ENCODE results near the gene DUSP7. TPM values are rescaled to one million over a fixed set of nuclear protein-coding genes. Genes with fewer than 3 reads are reported as not detected.
A peak's percentile ranks its signal among the peaks of the same experiment; 100 is the strongest.

The DUSP7 gene
- polyA plus RNA-seq, 3 donors: 2.8 to 36.8 (median 3.9) TPM

DNA sequence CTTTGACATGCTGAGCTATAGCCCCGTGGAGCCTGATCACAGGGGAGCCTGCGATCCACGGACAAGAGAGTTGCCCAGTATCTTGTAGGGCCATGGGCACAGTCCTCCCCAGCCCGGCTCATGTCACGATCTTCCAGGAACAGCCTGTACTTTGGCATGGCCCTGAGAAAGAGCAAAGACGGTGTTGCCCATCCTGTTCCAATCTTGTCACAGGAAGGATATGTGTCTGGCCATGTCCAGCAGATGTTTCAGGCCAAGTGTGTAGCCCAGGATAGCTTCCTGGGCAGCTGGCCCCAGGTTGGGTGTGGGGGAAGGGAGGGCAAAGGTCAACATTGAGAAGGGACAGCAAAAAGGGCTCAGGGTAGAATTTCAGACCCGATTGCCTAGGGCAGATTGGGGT, 43.7 kb downstream of the DUSP7 start:
- TF ChIP-seq, protein P1, sequence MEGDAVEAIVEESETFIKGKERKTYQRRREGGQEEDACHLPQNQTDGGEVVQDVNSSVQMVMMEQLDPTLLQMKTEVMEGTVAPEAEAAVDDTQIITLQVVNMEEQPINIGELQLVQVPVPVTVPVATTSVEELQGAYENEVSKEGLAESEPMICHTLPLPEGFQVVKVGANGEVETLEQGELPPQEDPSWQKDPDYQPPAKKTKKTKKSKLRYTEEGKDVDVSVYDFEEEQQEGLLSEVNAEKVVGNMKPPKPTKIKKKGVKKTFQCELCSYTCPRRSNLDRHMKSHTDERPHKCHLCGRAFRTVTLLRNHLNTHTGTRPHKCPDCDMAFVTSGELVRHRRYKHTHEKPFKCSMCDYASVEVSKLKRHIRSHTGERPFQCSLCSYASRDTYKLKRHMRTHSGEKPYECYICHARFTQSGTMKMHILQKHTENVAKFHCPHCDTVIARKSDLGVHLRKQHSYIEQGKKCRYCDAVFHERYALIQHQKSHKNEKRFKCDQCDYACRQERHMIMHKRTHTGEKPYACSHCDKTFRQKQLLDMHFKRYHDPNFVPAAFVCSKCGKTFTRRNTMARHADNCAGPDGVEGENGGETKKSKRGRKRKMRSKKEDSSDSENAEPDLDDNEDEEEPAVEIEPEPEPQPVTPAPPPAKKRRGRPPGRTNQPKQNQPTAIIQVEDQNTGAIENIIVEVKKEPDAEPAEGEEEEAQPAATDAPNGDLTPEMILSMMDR (IDR thresholded peaks at IDR 0.05): no peak
- no peak overlapping the region for H3K27ac ChIP-seq (ENCODE audit: low read depth in 1 of 2, low read length in 2 of 2)
- no peaks in the 10 kb centered on the region for H3K36me3 ChIP-seq (replicated peaks in 1 of 2; ENCODE audit: control insufficient read depth in 1 of 2, insufficient read depth in 2 of 2, low read length in 2 of 2)
- no peaks in the 10 kb centered on the region for H3K9me3 ChIP-seq (replicated peaks in 1 of 2; ENCODE audit: control insufficient read depth in 1 of 2, insufficient read depth in 1 of 2, low read length in 2 of 2)
- Mint-ChIP-seq H3K4me1 (peaks cover 4% of the 10 kb centered on the region), H3K9me3 (no peaks in the 10 kb centered on the region), H3K36me3 (no peaks in the 10 kb centered on the region), H3K4me3 (no peak overlapping the region), H3K27ac (peak overlapping the region in 1 of 7 donors; percentile 28), H3K27me3 (ENCODE audit: low read depth in 3 of 3) (peaks cover 0 to 4% (median 1%) of the 10 kb centered on the region in 3 donors)
- H3K27me3 ChIP-seq (ENCODE audit: control insufficient read depth in 2 of 2, insufficient read depth in 2 of 2, low read length in 2 of 2): no peaks in the 10 kb centered on the region
- DNase-seq: no peak
- H3K4me2 ChIP-seq (replicated peaks; ENCODE audit: extremely low read depth, low read length, poor library complexity, severe bottlenecking): no peak overlapping the region
- no peak overlapping the region for H3K9ac ChIP-seq (ENCODE audit: insufficient read depth, low read length, poor library complexity, severe bottlenecking)
- no peaks in the 10 kb centered on the region for H3K4me1 ChIP-seq (ENCODE audit: control insufficient read depth in 1 of 2, insufficient read depth in 2 of 2, low read length in 2 of 2)
- WGBS (ENCODE audit: insufficient coverage): 75% methylated on average over 6 of the region's 7 CpGs
- no peak overlapping the region for H3K4me3 ChIP-seq (replicated peaks in 1 of 3; ENCODE audit: low read depth in 2 of 3, low read length in 3 of 3)
- no peaks in the 10 kb centered on the region for H3K79me2 ChIP-seq (ENCODE audit: insufficient read depth, low read length)
- no peak overlapping the region for H2AFZ ChIP-seq (ENCODE audit: insufficient read depth, low read depth, low read length, poor library complexity, severe bottlenecking)
- intact Hi-C loops (cut with micrococcal nuclease): no loop called here
- no peaks in the 10 kb centered on the region for H4K20me1 ChIP-seq (ENCODE audit: insufficient read depth, low read length)

DNA sequence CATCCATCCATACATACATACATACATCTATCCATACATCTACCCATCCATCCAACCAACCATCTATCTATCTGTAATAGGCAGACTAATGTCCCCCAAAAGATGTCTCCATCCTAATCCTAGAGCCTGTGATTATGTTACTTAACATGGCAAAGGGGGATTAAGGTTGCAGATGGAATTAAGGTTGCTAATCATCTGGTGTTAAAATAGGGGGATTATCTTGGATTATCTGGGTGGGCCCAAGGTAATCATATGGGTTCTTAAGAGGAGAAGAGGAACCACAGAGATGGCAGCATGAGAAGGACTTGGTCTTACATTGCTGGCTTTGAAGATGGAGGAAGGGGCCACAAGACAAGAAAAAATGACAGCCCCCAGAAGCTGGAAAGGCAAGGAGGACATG, 45.9 kb downstream of the DUSP7 start:
- Histone ChIP-seq H3K4me2 (replicated peaks; ENCODE audit: extremely low read depth, low read length, poor library complexity, severe bottlenecking) (no peak overlapping the region), H3K4me3 (replicated peaks in 1 of 3; ENCODE audit: low read depth in 2 of 3, low read length in 3 of 3) (no peak overlapping the region), H2AFZ (ENCODE audit: insufficient read depth, low read depth, low read length, poor library complexity, severe bottlenecking) (no peak overlapping the region), H3K27ac (ENCODE audit: low read depth in 1 of 2, low read length in 2 of 2) (no peak overlapping the region), H3K4me1 (ENCODE audit: control insufficient read depth in 1 of 2, insufficient read depth in 2 of 2, low read length in 2 of 2) (peaks cover 15 to 17% of the 10 kb centered on the region in 2 donors), H3K79me2 (ENCODE audit: insufficient read depth, low read length) (no peaks in the 10 kb centered on the region), H4K20me1 (ENCODE audit: insufficient read depth, low read length) (no peaks in the 10 kb centered on the region), H3K36me3 (replicated peaks in 1 of 2; ENCODE audit: control insufficient read depth in 1 of 2, insufficient read depth in 2 of 2, low read length in 2 of 2) (no peaks in the 10 kb centered on the region), H3K9ac (ENCODE audit: insufficient read depth, low read length, poor library complexity, severe bottlenecking) (no peak overlapping the region), H3K27me3 (ENCODE audit: control insufficient read depth in 2 of 2, insufficient read depth in 2 of 2, low read length in 2 of 2) (no peaks in the 10 kb centered on the region), H3K9me3 (replicated peaks in 1 of 2; ENCODE audit: control insufficient read depth in 1 of 2, insufficient read depth in 1 of 2, low read length in 2 of 2) (no peaks in the 10 kb centered on the region)
- Mint-ChIP-seq H3K27me3 (ENCODE audit: low read depth in 3 of 3) (peaks cover 0 to 1% (median 1%) of the 10 kb centered on the region in 3 donors), H3K27ac (no peak overlapping the region), H3K4me3 (no peak overlapping the region), H3K36me3 (no peaks in the 10 kb centered on the region), H3K9me3 (no peaks in the 10 kb centered on the region), H3K4me1 (peaks cover 18% of the 10 kb centered on the region)
- intact Hi-C loops (cut with micrococcal nuclease): no loop called here
- TF ChIP-seq, protein P1 (IDR thresholded peaks at IDR 0.05): no peak
- no peak for DNase-seq
